GM12875 (cell line): Measurements from ENCODE around the gene DHRS4.

Source experiments
- H3K4me3 ChIP-seq: one replicate; pipeline ENCODE4 v1.5.1; 2011; ENCODE audit warnings: low read depth, low read length, control low read depth
- TF ChIP-seq, protein P1 (sequence below): IDR thresholded peaks from 2 replicates; pipeline ENCODE4 v1.5.1; 2011; ENCODE audit warnings: low read depth, mild to moderate bottlenecking, control low read depth, inconsistent platforms, low read length, moderate library complexity, borderline replicate concordance; ENCODE audit not compliant: insufficient read depth

DHRS4 gene

DNA sequence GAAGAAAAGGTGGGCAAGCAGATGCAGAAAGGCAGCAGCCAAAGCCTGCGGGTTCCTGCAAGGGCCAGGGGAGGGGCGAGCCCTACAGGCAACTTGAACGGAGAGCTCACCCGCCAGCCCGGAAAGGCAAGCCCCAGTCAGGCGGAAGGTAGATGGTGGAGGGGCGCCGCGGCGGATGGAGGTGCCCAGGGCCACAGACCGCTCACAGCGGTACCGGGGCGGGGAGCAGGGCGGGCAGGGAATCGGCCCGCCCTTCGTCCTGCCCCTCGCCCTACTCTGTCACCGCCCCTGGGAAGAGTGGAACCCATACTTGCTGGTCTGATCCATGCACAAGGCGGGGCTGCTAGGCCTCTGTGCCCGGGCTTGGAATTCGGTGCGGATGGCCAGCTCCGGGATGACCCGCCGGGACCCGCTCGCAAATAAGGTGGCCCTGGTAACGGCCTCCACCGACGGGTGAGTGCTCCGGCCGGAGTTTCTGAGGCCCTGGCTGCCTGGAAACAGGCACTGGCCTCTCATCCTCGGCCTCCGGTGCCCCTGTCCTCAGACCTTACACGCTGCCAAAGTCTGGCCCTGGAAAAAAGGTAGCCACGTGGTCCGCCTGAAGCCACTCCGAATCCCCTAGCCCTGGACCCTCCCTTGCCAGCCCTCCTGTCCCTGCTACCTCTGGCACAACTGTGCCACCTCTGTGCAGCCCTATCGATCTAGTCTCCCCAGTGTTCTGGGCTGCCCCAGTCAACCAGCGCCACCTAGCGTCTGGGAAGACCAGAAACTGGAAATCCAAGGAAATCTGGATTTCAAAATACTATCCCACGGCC is at the start of gene DHRS4:
DHRS4 (plus strand) TSS at position 307 of the 815 bp plus-strand sequence; CDS start at position 326, 19 bp downstream.
- TF ChIP-seq, protein P1, sequence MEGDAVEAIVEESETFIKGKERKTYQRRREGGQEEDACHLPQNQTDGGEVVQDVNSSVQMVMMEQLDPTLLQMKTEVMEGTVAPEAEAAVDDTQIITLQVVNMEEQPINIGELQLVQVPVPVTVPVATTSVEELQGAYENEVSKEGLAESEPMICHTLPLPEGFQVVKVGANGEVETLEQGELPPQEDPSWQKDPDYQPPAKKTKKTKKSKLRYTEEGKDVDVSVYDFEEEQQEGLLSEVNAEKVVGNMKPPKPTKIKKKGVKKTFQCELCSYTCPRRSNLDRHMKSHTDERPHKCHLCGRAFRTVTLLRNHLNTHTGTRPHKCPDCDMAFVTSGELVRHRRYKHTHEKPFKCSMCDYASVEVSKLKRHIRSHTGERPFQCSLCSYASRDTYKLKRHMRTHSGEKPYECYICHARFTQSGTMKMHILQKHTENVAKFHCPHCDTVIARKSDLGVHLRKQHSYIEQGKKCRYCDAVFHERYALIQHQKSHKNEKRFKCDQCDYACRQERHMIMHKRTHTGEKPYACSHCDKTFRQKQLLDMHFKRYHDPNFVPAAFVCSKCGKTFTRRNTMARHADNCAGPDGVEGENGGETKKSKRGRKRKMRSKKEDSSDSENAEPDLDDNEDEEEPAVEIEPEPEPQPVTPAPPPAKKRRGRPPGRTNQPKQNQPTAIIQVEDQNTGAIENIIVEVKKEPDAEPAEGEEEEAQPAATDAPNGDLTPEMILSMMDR, result peak; percentile 82
- H3K4me3 ChIP-seq, result peak within 1 kb of the TSS; percentile 59

DNA sequence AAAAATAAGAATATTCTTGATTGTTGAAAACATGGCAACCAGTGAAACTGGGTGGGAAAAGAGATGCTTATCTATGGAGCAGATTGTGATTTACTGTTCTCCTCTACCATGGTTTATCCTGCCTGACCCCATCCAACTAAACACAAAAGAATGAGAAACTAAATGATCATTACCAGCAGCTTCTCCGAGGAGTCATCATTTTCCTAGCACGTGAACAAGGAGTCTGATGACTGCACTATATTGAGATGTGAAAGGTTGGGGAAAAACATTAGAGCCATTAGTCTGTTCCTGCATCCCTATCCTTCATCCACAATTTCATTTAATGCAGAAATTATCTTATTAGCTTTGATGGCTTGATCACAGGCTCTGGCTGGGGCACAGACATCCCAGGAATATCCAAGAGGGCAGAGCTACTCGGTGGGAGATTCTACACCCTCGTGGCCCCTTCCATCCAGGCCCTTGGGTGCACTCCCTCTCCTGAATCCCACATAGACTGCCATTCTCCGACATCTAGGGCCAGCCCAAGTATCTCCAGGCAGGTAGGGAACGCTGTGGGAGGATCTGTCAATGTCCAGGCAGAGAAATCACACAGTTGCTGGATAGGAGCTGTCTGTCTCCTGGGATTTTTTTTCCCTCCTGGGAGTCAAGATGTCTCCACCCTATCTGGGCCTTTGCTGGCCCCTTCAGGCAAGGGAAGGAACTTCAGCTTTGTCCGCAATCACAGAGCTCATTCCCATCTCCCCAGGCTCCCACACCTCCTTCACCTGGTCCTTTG is 43.3 kb upstream of the DHRS4 start:
- no peak overlapping the region for H3K4me3 ChIP-seq
- TF ChIP-seq, protein P1, result peak; percentile 85

DNA sequence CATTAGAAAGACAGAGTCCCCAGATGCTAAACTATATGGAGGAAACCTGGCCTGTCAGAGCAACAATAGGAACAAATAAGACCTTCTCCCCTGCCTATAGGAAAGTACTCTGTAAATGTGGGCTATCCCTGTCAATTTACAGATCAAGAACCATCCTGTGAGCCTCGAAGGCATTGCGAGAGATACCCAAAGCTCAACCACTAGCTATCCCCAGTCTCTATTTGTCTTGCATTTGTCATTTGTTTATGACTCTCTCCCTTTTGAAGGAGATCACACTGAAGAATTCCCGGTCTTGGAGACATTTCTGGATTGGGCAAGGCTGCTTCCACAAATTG is 42.7 kb upstream of the DHRS4 start:
- TF ChIP-seq, protein P1, result no peak
- H3K4me3 ChIP-seq, result no peak overlapping the region

DNA sequence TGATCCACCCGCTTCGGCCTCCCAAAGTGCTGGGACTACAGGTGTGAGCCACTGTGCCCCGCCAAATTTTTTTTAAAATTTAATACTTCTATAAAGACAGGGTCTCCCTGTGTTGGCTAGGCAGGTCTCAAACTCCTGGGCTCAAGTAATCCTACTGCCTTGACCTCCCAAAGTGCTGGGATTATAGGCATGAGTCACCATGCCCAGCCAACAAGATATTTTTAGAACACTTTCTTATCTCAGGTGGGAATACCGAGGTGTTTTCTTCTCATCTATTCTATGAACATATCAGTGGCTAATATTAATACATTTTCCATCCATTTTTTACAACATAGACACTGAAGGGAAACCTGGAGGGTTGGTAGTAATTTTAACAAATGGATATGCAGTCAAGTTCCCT is 38.0 kb upstream of the DHRS4 start:
- TF ChIP-seq, protein P1, result no peak

DNA sequence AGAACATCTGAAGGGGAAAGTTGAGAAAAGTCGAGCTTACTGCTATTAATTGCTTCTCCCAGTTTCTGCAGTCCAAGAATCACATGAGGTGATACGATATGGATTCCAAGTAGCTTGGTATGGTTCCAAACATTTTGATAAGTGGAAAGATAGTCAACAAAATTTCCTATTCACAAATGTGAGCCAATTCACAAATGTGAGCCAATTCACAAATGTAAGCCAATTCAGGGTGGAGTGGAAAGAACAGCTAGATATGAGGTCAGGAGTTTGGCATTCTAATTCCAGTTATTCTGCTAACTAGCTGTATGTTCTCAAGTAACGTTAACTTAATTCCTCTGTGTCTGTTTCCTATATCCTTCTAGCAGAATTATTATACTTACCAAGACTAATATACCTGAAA is 37.6 kb upstream of the DHRS4 start:
- H3K4me3 ChIP-seq, result no peak overlapping the region
- TF ChIP-seq, protein P1, result no peak

More for the DNA sequence above, 38.0 kb upstream of the DHRS4 start:
- no peak overlapping the region for H3K4me3 ChIP-seq

DNA sequence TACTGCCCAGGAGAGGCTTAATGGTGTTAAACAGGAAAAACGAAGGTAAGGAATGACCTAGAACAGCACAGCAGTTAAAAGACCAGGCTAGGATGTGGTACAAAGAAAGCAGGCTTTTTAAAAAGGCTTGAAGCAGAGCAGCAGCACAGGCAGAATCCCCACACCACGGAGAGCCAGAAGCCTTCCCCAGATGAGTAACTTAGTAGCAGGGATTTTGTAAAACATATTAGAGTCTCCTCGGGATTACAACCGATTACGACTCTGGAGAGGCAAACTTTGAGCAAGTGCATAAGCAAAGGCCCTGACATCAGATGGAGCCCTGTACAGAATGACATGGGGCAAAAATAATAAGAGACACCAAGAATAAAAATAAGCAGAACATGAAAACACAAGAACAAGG is 37.1 kb upstream of the DHRS4 start:
- H3K4me3 ChIP-seq, result no peak overlapping the region
- TF ChIP-seq, protein P1, result no peak
